ENCODE results near the gene IL17B.

The IL17B gene

GRCh38 chr5:149383399-149383798, 4.3 kb upstream of the IL17B start:
- Histone ChIP-seq H3K4me3 (ENCODE audit: low read depth, low read length) (no peak overlapping the region), H3K27ac (peak overlapping the region; percentile 14; the same call in 1 of the 2 replicates), H3K27me3 (ENCODE audit: insufficient read depth, low read depth, severe bottlenecking) (no peaks in the 10 kb centered on the region), H3K36me3 (no peaks in the 10 kb centered on the region), H3K9me3 (ENCODE audit: severe bottlenecking) (no peaks in the 10 kb centered on the region)
- no peak for TF ChIP-seq CTCF (IDR thresholded peaks at IDR 0.05; ENCODE audit: low read depth, low read length)
- DNase-seq, result no peak

- no peak overlapping the region for H3K4me3 ChIP-seq (ENCODE audit: low read depth, low read length)
- no peak for DNase-seq
- no peaks in the 10 kb centered on the region for H3K27me3 ChIP-seq (ENCODE audit: insufficient read depth, low read depth, severe bottlenecking)
- TF ChIP-seq CTCF (IDR thresholded peaks at IDR 0.05; ENCODE audit: low read depth, low read length), result no peak
- H3K36me3 ChIP-seq, result no peaks in the 10 kb centered on the region
- H3K27ac ChIP-seq, result no peak overlapping the region
- H3K9me3 ChIP-seq (ENCODE audit: severe bottlenecking), result no peaks in the 10 kb centered on the region
These were observed 3.6 kb upstream of the IL17B start for GRCh38 chr5:149382517-149383220.

DNA sequence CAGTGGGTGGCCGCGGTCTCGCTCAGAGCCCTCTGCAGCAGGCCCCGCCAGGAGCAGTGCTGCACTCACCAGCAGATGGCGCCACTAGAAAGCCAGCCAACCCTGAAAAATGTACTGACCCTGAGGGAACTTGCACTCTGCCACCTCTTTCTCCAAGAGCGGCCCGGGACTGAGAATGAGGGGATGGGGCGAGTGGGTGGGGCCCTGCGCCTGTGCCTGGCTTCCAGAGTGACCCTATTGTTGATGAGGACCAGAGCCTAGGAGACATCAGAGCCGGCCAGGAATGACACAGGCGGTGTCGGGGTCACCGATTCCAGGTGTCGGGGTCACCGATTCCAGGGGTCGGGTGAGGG, 2.9 kb upstream of the IL17B start:
- H3K9me3 ChIP-seq (ENCODE audit: severe bottlenecking), result no peaks in the 10 kb centered on the region
- no peak overlapping the region for H3K27ac ChIP-seq
- TF ChIP-seq CTCF (IDR thresholded peaks at IDR 0.05; ENCODE audit: low read depth, low read length), result peak; percentile 97
- H3K27me3 ChIP-seq (ENCODE audit: insufficient read depth, low read depth, severe bottlenecking), result no peaks in the 10 kb centered on the region
- DNase-seq, result peak; percentile 90
- H3K36me3 ChIP-seq, result no peaks in the 10 kb centered on the region
- no peak overlapping the region for H3K4me3 ChIP-seq (ENCODE audit: low read depth, low read length)

DNA sequence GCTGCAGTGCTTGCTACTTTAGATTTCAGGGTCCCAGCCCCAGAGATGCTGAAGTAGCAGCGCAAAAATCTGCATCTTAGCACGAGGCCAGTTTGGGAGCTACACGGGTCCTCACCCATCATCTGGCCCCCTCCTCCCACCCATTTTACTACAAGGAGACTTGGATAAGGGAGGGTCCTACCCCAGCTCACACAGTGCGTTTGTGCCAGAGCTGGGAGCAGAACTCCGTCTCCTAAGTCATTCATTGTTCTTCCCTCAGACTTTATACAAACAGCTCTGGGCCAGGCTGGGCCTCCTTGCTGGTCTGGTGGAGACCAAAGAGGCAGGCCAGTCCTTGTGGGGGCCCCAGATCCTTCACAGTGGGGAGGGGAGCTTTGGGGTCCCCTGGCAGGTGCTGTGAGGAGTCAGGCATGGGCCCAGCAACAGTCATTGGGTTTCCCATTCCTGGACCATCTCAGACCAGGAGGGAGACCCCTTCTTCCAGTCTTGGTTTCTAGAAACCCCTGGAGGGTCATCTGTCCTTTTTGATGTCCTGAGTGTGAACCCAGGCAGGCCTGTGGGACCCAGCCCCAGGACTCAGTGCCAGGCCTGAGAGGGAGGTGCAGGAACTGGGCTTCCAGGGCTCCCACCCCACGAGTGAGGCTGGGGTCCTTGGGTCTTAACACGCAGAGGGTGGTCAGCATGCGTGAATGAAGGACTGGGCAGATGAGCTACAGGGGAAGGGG, 2.3 kb upstream of the IL17B start:
- no peaks in the 10 kb centered on the region for H3K9me3 ChIP-seq (ENCODE audit: severe bottlenecking)
- no peak for DNase-seq
- TF ChIP-seq CTCF (IDR thresholded peaks at IDR 0.05; ENCODE audit: low read depth, low read length), result no peak
- no peak overlapping the region for H3K4me3 ChIP-seq (ENCODE audit: low read depth, low read length)
- H3K27ac ChIP-seq, result no peak overlapping the region
- no peaks in the 10 kb centered on the region for H3K27me3 ChIP-seq (ENCODE audit: insufficient read depth, low read depth, severe bottlenecking)
- no peaks in the 10 kb centered on the region for H3K36me3 ChIP-seq

DNA sequence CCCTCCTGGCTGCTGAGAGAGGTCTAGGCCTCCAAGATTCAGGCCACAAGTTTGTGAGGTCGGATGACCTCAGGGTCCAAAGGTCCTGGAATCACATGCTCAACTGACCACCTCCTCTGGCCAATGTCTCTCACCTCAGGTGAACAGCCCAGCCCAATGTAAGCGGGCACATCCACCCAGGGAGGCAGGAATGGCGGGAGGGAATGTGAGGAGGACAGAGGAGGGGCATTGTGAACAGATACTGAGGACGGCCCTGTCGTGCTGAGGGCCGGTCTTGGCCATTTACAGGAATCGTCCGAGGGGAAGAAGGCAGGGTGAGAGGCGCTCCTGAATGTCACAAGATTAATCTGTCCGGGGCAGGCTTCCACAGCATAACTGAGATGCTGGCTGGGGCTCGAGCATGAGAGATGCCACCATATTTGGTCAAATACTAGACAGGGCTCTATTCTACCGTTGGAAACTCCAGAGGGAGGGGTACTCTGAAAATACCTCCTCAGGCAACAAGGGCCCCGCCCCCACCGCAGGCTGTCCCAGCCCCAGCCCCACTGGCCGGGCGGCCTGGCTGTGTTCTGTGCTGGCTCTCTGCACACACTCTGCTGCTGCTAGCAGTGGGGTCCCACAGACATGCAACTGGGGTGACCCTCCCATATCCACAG, 1.5 kb upstream of the IL17B start:
- TF ChIP-seq CTCF (IDR thresholded peaks at IDR 0.05; ENCODE audit: low read depth, low read length), result no peak
- no peak overlapping the region for H3K4me3 ChIP-seq (ENCODE audit: low read depth, low read length)
- no peaks in the 10 kb centered on the region for H3K36me3 ChIP-seq
- no peak for DNase-seq
- no peak overlapping the region for H3K27ac ChIP-seq
- no peaks in the 10 kb centered on the region for H3K27me3 ChIP-seq (ENCODE audit: insufficient read depth, low read depth, severe bottlenecking)
- H3K9me3 ChIP-seq (ENCODE audit: severe bottlenecking), result no peaks in the 10 kb centered on the region

All from WERI-Rb-1 (cell line).